ENCODE measurements around the gene NRN1L. TPM values are rescaled to one million over a fixed set of nuclear protein-coding genes. Genes with fewer than 3 reads are reported as not detected.

The NRN1L gene
- total and polyA plus RNA-seq, 2 donors (not counting 3 experiments of a cell fraction or from before 2014, with no cell fraction given) = 0.37 TPM; not detected in 1

- Histone ChIP-seq H3K9me3 (replicated peaks; ENCODE audit: control insufficient read depth, insufficient read depth, low read length) (no peaks in the 10 kb centered on the region), H3K27me3 (ENCODE audit: control insufficient read depth in 2 of 2, insufficient read depth in 2 of 2, low read length in 2 of 2) (no peaks in the 10 kb centered on the region), H3K9ac (replicated peaks; ENCODE audit: extremely low read depth, insufficient read depth, low read length) (peak within 1 kb of the TSS; percentile 93), H3K4me3 (replicated peaks in 1 of 3; ENCODE audit: insufficient read depth in 1 of 3, low read depth in 1 of 3, low read length in 3 of 3) (peak within 1 kb of the TSS; percentile 71 to 81 (median 74)), H3K36me3 (ENCODE audit: control insufficient read depth in 2 of 2, extremely low read depth in 1 of 2, insufficient read depth in 2 of 2, low read length in 2 of 2) (peaks cover 0 to 3% of the 10 kb centered on the region in 2 experiments), H3K79me2 (ENCODE audit: control insufficient read depth, insufficient read depth, low read length) (peaks cover 72% of the 10 kb centered on the region), H3K4me1 (ENCODE audit: control insufficient read depth, extremely low read depth, insufficient read depth, low read length) (peaks cover 32% of the 10 kb centered on the region), H3K27ac (ENCODE audit: insufficient read depth, low read depth, low read length) (peak within 1 kb of the TSS; percentile 79), H2AFZ (ENCODE audit: low read depth, low read length) (peak within 1 kb of the TSS; percentile 74), H3K9me1 (replicated peaks; ENCODE audit: control insufficient read depth, extremely low read depth, insufficient read depth, low read length) (no peaks in the 10 kb centered on the region), H3K4me2 (ENCODE audit: insufficient read depth, low read length) (peak within 1 kb of the TSS; percentile 79), H4K20me1 (replicated peaks; ENCODE audit: control insufficient read depth, extremely low read depth, insufficient read depth, low read length) (peaks cover 3% of the 10 kb centered on the region)
- ChIA-PET POLR2A (interaction anchor here (1.1 kb wide), 1 partner anchor 26 kb away, joined by 3 read pairs; the partner anchor contains the start of gene EDC4), CTCF (interaction anchor here (1.0 to 1.5 kb wide), 4 partner anchors 10 to 175 kb away, joined by 3 to 6 read pairs (median 4); no protein-coding TSS in a partner anchor)
- FAIRE-seq = peak; percentile 60
- dilution Hi-C loops (cut with MboI; ENCODE audit: extremely low pct_ligation_motif_present, low sequenced_read_pairs) = no loop called here
- intact Hi-C loops (cut with micrococcal nuclease) = loop anchor here (1.0 to 2.0 kb wide), 4 partner anchors 26 to 174 kb away; partner anchors contain the start of genes EDC4 and PSKH1
- TF ChIP-seq MAX (IDR thresholded peaks at IDR 0.05; ENCODE audit: insufficient read depth, insufficient read length) = peak; percentile 0
- TF ChIP-seq CTCF (IDR thresholded peaks at IDR 0.05; ENCODE audit: extremely low read depth in 1 of 2, insufficient read depth in 1 of 2, low read depth in 1 of 2, low read length in 2 of 2) = no peak
- BruUV-seq (replicated peaks) = no TSS peak
- peak; percentile 58 for DNase-seq (ENCODE audit: low read depth, low spot score)
Measured at GRCh38 chr16:67847064-67847861, 37.4 kb upstream of the NRN1L start, which contains the start of gene CENPT. CENPT (minus strand) TSS chr16:67847693; CDS start chr16:67833859, 13,834 bp downstream.
